Measurements from ENCODE around the gene TAS2R1.

TAS2R1 gene

GRCh38 chr5:9644630-9645029 is 14.5 kb upstream of the TAS2R1 start:
- Histone ChIP-seq H3K36me3 (ENCODE audit: control insufficient read depth, insufficient read depth, low read length) (no peaks in the 10 kb centered on the region), H3K4me1 (ENCODE audit: control insufficient read depth, insufficient read depth, low read length) (no peaks in the 10 kb centered on the region), H3K9ac (ENCODE audit: low read length) (no peak overlapping the region), H3K27ac (ENCODE audit: low read depth, low read length) (no peak overlapping the region), H3K4me3 (ENCODE audit: low read length) (no peak overlapping the region), H3K27me3 (ENCODE audit: control insufficient read depth, insufficient read depth, low read length) (no peaks in the 10 kb centered on the region)

- H3K27me3 ChIP-seq (ENCODE audit: control insufficient read depth, insufficient read depth, low read length), result no peaks in the 10 kb centered on the region
- H3K9ac ChIP-seq (ENCODE audit: low read length), result no peak overlapping the region
- no peaks in the 10 kb centered on the region for H3K36me3 ChIP-seq (ENCODE audit: control insufficient read depth, insufficient read depth, low read length)
- no peak overlapping the region for H3K4me3 ChIP-seq (ENCODE audit: low read length)
- no peaks in the 10 kb centered on the region for H3K4me1 ChIP-seq (ENCODE audit: control insufficient read depth, insufficient read depth, low read length)
- H3K27ac ChIP-seq (ENCODE audit: low read depth, low read length), result no peak overlapping the region
Observed at GRCh38 chr5:9642621-9643020, 12.5 kb upstream of the TAS2R1 start.

GRCh38 chr5:9641806-9642355 is 11.7 kb upstream of the TAS2R1 start:
- Histone ChIP-seq H3K27ac (ENCODE audit: low read depth, low read length) (no peak overlapping the region), H3K4me3 (ENCODE audit: low read length) (no peak overlapping the region), H3K27me3 (ENCODE audit: control insufficient read depth, insufficient read depth, low read length) (no peaks in the 10 kb centered on the region), H3K4me1 (ENCODE audit: control insufficient read depth, insufficient read depth, low read length) (no peaks in the 10 kb centered on the region), H3K36me3 (ENCODE audit: control insufficient read depth, insufficient read depth, low read length) (no peaks in the 10 kb centered on the region), H3K9ac (ENCODE audit: low read length) (no peak overlapping the region)

- Histone ChIP-seq H3K27ac (ENCODE audit: low read depth, low read length) (no peak overlapping the region), H3K36me3 (ENCODE audit: control insufficient read depth, insufficient read depth, low read length) (no peaks in the 10 kb centered on the region), H3K9ac (ENCODE audit: low read length) (no peak overlapping the region), H3K4me3 (ENCODE audit: low read length) (no peak overlapping the region), H3K4me1 (ENCODE audit: control insufficient read depth, insufficient read depth, low read length) (no peaks in the 10 kb centered on the region), H3K27me3 (ENCODE audit: control insufficient read depth, insufficient read depth, low read length) (no peaks in the 10 kb centered on the region)
Observed at GRCh38 chr5:9632495-9632894, 2.3 kb upstream of the TAS2R1 start.

- H3K4me3 ChIP-seq (ENCODE audit: low read length), result no peak overlapping the region
- no peaks in the 10 kb centered on the region for H3K36me3 ChIP-seq (ENCODE audit: control insufficient read depth, insufficient read depth, low read length)
- H3K27me3 ChIP-seq (ENCODE audit: control insufficient read depth, insufficient read depth, low read length), result no peaks in the 10 kb centered on the region
- H3K4me1 ChIP-seq (ENCODE audit: control insufficient read depth, insufficient read depth, low read length), result no peaks in the 10 kb centered on the region
- H3K27ac ChIP-seq (ENCODE audit: low read depth, low read length), result no peak overlapping the region
- H3K9ac ChIP-seq (ENCODE audit: low read length), result no peak overlapping the region
Observed at GRCh38 chr5:9627541-9627940, 2.6 kb downstream of the TAS2R1 start.

GRCh38 chr5:9626955-9627354 is 3.2 kb downstream of the TAS2R1 start:
- Histone ChIP-seq H3K27me3 (ENCODE audit: control insufficient read depth, insufficient read depth, low read length) (no peaks in the 10 kb centered on the region), H3K4me3 (ENCODE audit: low read length) (no peak overlapping the region), H3K27ac (ENCODE audit: low read depth, low read length) (no peak overlapping the region), H3K4me1 (ENCODE audit: control insufficient read depth, insufficient read depth, low read length) (no peaks in the 10 kb centered on the region), H3K36me3 (ENCODE audit: control insufficient read depth, insufficient read depth, low read length) (no peaks in the 10 kb centered on the region), H3K9ac (ENCODE audit: low read length) (no peak overlapping the region)

GRCh38 chr5:9625731-9626130 is 4.4 kb downstream of the TAS2R1 start:
- Histone ChIP-seq H3K4me1 (ENCODE audit: control insufficient read depth, insufficient read depth, low read length) (no peaks in the 10 kb centered on the region), H3K9ac (ENCODE audit: low read length) (no peak overlapping the region), H3K4me3 (ENCODE audit: low read length) (no peak overlapping the region), H3K27ac (ENCODE audit: low read depth, low read length) (no peak overlapping the region), H3K36me3 (ENCODE audit: control insufficient read depth, insufficient read depth, low read length) (no peaks in the 10 kb centered on the region), H3K27me3 (ENCODE audit: control insufficient read depth, insufficient read depth, low read length) (no peaks in the 10 kb centered on the region)

- Histone ChIP-seq H3K4me3 (ENCODE audit: low read length) (no peak overlapping the region), H3K36me3 (ENCODE audit: control insufficient read depth, insufficient read depth, low read length) (no peaks in the 10 kb centered on the region), H3K27me3 (ENCODE audit: control insufficient read depth, insufficient read depth, low read length) (no peaks in the 10 kb centered on the region), H3K9ac (ENCODE audit: low read length) (no peak overlapping the region), H3K27ac (ENCODE audit: low read depth, low read length) (no peak overlapping the region), H3K4me1 (ENCODE audit: control insufficient read depth, insufficient read depth, low read length) (no peaks in the 10 kb centered on the region)
Observed at GRCh38 chr5:9625286-9625685, 4.9 kb downstream of the TAS2R1 start.

- H3K4me3 ChIP-seq (ENCODE audit: low read length), result no peak overlapping the region
- no peaks in the 10 kb centered on the region for H3K36me3 ChIP-seq (ENCODE audit: control insufficient read depth, insufficient read depth, low read length)
- H3K27ac ChIP-seq (ENCODE audit: low read depth, low read length), result no peak overlapping the region
- no peaks in the 10 kb centered on the region for H3K4me1 ChIP-seq (ENCODE audit: control insufficient read depth, insufficient read depth, low read length)
- H3K27me3 ChIP-seq (ENCODE audit: control insufficient read depth, insufficient read depth, low read length), result no peaks in the 10 kb centered on the region
- H3K9ac ChIP-seq (ENCODE audit: low read length), result no peak overlapping the region
Observed at GRCh38 chr5:9624196-9624947, 5.8 kb downstream of the TAS2R1 start.

- no peak overlapping the region for H3K4me3 ChIP-seq (ENCODE audit: low read length)
- H3K4me1 ChIP-seq (ENCODE audit: control insufficient read depth, insufficient read depth, low read length), result no peaks in the 10 kb centered on the region
- H3K36me3 ChIP-seq (ENCODE audit: control insufficient read depth, insufficient read depth, low read length), result no peaks in the 10 kb centered on the region
- no peak overlapping the region for H3K9ac ChIP-seq (ENCODE audit: low read length)
- no peaks in the 10 kb centered on the region for H3K27me3 ChIP-seq (ENCODE audit: control insufficient read depth, insufficient read depth, low read length)
- no peak overlapping the region for H3K27ac ChIP-seq (ENCODE audit: low read depth, low read length)
Observed at GRCh38 chr5:9623661-9624060, 6.5 kb downstream of the TAS2R1 start.

- no peak overlapping the region for H3K27ac ChIP-seq (ENCODE audit: low read depth, low read length)
- H3K36me3 ChIP-seq (ENCODE audit: control insufficient read depth, insufficient read depth, low read length), result no peaks in the 10 kb centered on the region
Observed at GRCh38 chr5:9622971-9623421, 7.2 kb downstream of the TAS2R1 start.

GRCh38 chr5:9621379-9621903 is 8.7 kb downstream of the TAS2R1 start:
- Histone ChIP-seq H3K27ac (ENCODE audit: low read depth, low read length) (no peak overlapping the region), H3K9ac (ENCODE audit: low read length) (no peak overlapping the region), H3K36me3 (ENCODE audit: control insufficient read depth, insufficient read depth, low read length) (no peaks in the 10 kb centered on the region), H3K4me1 (ENCODE audit: control insufficient read depth, insufficient read depth, low read length) (no peaks in the 10 kb centered on the region), H3K4me3 (ENCODE audit: low read length) (no peak overlapping the region), H3K27me3 (ENCODE audit: control insufficient read depth, insufficient read depth, low read length) (no peaks in the 10 kb centered on the region)

More at GRCh38 chr5:9622971-9623421, 7.2 kb downstream of the TAS2R1 start:
- Histone ChIP-seq H3K27me3 (ENCODE audit: control insufficient read depth, insufficient read depth, low read length) (no peaks in the 10 kb centered on the region), H3K9ac (ENCODE audit: low read length) (no peak overlapping the region), H3K4me1 (ENCODE audit: control insufficient read depth, insufficient read depth, low read length) (no peaks in the 10 kb centered on the region), H3K4me3 (ENCODE audit: low read length) (no peak overlapping the region)

Measured in rectal smooth muscle tissue (tissue), 1 donor.